ENCODE data around the gene RIPPLY3.

RIPPLY3 gene

DNA sequence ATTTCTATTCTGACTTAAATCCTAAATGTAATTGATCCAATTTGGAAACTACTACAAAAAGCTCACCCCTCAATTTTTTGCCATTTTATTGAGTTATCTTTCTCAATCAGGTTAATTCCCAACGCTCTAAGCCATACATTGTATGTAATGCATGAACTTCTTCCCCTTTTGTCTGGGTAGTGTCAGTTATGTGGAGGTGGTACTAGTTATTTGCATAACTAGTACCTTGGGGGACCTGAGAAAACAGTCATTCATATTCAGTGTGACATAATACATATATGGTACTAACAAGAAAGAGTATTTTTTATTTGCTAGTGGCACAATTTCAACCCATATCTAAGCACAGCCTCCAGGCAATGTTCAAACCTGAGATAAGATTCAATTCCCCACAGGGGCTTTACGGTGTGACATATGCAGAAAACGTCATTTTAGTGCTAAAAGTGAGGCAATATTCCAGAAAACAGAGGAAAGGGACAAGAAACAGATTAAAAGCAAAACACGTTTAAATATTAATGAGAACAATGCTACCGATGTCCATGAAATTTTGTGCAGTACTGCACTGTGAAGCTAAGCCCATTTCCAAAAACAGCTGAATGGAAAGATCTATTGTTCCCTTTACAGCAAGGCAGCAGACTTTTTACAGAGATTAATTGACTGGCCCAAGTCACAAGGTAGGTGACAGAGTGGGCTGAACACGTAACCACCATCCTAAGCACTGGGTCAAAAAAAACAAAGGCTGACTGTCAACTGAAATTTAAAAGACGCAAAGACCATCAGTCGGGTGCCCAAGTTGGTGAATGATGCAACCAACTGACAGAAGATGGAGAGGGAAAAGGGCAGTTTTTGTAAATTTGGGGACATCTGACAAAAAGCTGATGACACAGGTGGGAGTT, 41.4 kb upstream of the RIPPLY3 start:
- Histone ChIP-seq H3K4me3 (ENCODE audit: low read depth, low read length) (peak overlapping the region; percentile 67), H3K36me3 (replicated peaks) (no peaks in the 10 kb centered on the region), H3K27me3 (replicated peaks) (no peaks in the 10 kb centered on the region), H3K27ac (no peak overlapping the region)
- TF ChIP-seq, protein P1, sequence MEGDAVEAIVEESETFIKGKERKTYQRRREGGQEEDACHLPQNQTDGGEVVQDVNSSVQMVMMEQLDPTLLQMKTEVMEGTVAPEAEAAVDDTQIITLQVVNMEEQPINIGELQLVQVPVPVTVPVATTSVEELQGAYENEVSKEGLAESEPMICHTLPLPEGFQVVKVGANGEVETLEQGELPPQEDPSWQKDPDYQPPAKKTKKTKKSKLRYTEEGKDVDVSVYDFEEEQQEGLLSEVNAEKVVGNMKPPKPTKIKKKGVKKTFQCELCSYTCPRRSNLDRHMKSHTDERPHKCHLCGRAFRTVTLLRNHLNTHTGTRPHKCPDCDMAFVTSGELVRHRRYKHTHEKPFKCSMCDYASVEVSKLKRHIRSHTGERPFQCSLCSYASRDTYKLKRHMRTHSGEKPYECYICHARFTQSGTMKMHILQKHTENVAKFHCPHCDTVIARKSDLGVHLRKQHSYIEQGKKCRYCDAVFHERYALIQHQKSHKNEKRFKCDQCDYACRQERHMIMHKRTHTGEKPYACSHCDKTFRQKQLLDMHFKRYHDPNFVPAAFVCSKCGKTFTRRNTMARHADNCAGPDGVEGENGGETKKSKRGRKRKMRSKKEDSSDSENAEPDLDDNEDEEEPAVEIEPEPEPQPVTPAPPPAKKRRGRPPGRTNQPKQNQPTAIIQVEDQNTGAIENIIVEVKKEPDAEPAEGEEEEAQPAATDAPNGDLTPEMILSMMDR (IDR thresholded peaks at IDR 0.05; ENCODE audit: low read depth, low read length, missing control alignments) = no peak
- in situ Hi-C loops (cut with HindIII; ENCODE audit: low pct_ligation_motif_present, low sequenced_read_pairs) = no loop called here
- DNase-seq = no peak

DNA sequence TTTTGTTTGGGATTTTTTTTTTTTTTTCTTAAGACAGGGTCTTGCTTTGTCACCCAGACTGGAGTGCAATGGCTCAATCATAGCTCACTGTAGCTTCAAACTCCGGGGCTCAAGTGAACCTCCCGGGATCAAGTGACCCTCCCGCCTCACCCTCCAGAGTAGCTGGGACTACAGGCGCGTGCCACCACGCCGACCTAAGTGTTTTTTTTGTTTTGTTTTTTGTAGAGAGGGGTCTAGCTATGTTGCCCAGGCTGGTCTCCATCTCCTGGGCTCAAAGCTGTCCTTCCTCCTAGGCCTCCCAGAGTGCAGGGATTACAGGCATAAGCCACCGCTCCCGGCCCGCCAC, 40.8 kb upstream of the RIPPLY3 start:
- in situ Hi-C loops (cut with HindIII; ENCODE audit: low pct_ligation_motif_present, low sequenced_read_pairs) = no loop called here
- TF ChIP-seq, protein P1 (IDR thresholded peaks at IDR 0.05; ENCODE audit: low read depth, low read length, missing control alignments) = no peak
- Histone ChIP-seq H3K27ac (peak overlapping the region; percentile 16), H3K36me3 (replicated peaks) (no peaks in the 10 kb centered on the region), H3K27me3 (replicated peaks) (no peaks in the 10 kb centered on the region), H3K4me3 (ENCODE audit: low read depth, low read length) (peak overlapping the region; percentile 67)
- DNase-seq = no peak

DNA sequence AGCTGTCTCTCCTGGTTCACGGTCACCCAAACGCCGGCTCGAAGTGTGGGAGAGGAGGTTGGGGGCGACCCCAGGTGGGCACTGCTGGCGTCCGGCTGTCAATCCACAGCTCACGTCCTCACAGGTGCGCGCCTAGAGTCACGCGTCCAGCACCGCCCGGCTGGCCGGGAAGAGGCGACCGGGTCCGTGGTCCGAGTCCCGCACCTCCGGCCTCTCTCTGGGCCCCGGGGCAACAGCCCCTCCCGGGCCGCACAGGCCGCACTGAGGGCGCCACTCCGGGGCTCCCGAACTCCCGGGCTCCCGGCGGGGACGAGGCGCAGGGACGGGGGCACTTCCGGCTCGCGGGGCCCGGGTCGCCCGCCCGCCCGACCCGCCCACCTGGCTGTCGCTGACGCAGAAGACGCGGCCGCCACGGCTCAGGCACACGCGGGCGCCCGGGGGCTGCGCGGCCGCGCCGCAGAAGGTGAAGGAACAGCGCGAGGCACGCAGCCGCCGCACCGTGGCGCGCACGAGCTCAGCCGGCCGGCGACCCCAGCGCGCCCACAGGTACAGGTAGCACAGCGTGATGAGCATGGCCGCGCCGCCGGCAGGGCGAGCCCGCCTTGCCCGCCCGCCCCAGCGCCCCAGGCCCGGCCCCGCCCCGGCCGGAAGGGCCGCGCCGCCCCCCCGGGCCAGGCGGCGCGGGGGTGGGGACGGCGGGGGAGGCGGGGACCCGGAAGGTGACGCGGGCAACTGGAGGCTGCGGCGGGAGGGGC, 40.3 kb upstream of the RIPPLY3 start, which contains the start of gene HLCS:
HLCS (minus strand) TSS at position 604 of the 755 bp plus-strand sequence; CDS start at position 573, 31 bp downstream.
- H3K36me3 ChIP-seq (replicated peaks) = no peaks in the 10 kb centered on the region
- TF ChIP-seq, protein P1 (IDR thresholded peaks at IDR 0.05; ENCODE audit: low read depth, low read length, missing control alignments) = no peak

DNA sequence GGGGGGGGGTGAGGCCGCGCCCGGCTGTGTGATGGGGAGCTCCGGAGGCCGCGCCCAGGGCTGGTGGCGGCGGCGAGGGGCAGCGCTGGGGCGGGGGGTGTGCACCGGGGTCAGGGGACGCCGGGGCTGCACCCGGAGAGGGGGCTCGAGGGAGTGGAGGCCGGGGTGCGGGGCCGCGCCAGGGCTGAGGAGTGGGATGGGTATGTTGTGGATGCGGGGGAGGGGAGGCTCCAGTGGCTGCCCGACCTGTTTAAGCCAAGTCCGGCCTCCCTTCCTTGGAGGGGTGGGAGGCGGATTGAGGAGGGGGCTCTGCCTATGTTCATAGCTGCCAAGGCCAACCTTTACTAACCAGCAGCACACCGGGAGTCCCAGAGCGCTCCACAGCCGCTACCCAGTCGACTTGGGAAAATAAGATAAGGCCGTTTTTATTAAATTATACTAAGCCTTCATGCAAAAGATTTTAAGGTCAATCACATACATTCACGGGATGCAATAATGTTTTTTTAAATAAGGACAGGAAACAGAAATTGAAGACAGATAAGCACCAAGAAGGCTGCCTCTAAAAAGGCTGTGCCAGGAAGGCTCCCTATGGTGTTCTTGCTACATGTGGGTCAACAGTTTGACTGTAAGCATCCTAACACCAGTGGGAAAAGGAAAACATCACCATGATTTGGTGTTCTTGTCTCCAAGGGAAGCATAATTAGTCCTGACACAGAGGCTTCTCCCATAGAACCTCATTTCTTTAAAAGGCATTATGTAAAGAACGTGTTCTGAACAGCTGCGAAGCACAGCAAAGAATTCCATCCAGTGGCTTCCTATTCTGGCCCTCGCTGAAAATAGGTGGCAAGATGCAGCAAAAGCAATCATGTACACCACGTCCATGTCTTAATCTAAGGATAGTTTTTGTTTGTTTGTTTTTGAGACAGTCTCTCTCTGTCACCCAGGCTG, 39.4 kb upstream of the RIPPLY3 start:
- peak; percentile 23 for DNase-seq
- Histone ChIP-seq H3K27ac (peak overlapping the region; percentile 69), H3K36me3 (replicated peaks) (no peaks in the 10 kb centered on the region), H3K4me3 (ENCODE audit: low read depth, low read length) (peak overlapping the region; percentile 67), H3K27me3 (replicated peaks) (no peaks in the 10 kb centered on the region)
- in situ Hi-C loops (cut with HindIII; ENCODE audit: low pct_ligation_motif_present, low sequenced_read_pairs) = no loop called here
- TF ChIP-seq, protein P1 (IDR thresholded peaks at IDR 0.05; ENCODE audit: low read depth, low read length, missing control alignments) = no peak

More for the DNA sequence above, 40.3 kb upstream of the RIPPLY3 start, which contains the start of gene HLCS:
- Histone ChIP-seq H3K4me3 (ENCODE audit: low read depth, low read length) (peak within 1 kb of the TSS; percentile 67), H3K27ac (peak within 1 kb of the TSS; percentile 69), H3K27me3 (replicated peaks) (no peaks in the 10 kb centered on the region)
- in situ Hi-C loops (cut with HindIII; ENCODE audit: low pct_ligation_motif_present, low sequenced_read_pairs) = no loop called here
- peak; percentile 11 for DNase-seq

DNA sequence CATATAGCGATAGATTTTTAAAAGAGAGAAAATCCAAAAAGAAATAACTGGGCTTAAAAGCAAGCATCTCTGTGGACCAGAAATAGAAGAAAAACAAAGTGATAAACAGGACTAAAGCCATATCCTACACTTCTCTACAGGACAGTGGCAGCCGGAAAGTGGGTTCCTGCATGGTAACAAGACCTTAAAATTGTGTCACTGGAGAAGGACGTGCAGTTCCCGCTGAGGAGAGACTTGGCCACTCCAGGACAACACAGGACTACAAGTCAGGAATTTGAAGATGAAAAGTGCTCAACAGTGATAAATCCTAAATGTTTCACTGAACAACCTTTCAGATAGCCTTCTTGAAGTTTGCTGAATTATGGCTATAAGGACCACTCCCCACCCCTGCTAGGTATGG, 38.1 kb upstream of the RIPPLY3 start:
- TF ChIP-seq, protein P1 (IDR thresholded peaks at IDR 0.05; ENCODE audit: low read depth, low read length, missing control alignments) = no peak
- no peaks in the 10 kb centered on the region for H3K36me3 ChIP-seq (replicated peaks)
- in situ Hi-C loops (cut with HindIII; ENCODE audit: low pct_ligation_motif_present, low sequenced_read_pairs) = no loop called here
- no peak for DNase-seq
- no peak overlapping the region for H3K4me3 ChIP-seq (ENCODE audit: low read depth, low read length)
- no peak overlapping the region for H3K27ac ChIP-seq
- no peaks in the 10 kb centered on the region for H3K27me3 ChIP-seq (replicated peaks)
